ENCODE measurements around the gene MAFB.

GRCh38 chr20:40715491-40715890 is 26.5 kb upstream of the MAFB start:
- TF ChIP-seq SP1 (IDR thresholded peaks at IDR 0.05) = no peak
- no peak for TF ChIP-seq CTCF (IDR thresholded peaks at IDR 0.05; ENCODE audit: low read depth, low read length, missing input control)
- no peak for TF ChIP-seq ZBTB33 (IDR thresholded peaks at IDR 0.05)
- no peak for TF ChIP-seq RAD21 (IDR thresholded peaks at IDR 0.05)
- TF ChIP-seq TAF1 (conservative IDR thresholded peaks at IDR 0.05) = no peak

Measured in liver (tissue), 3 donors.